K562 (cell line): ENCODE results near the gene CD300LD. TPM values are rescaled to one million over a fixed set of nuclear protein-coding genes. Genes with fewer than 3 reads are reported as not detected.
A peak's percentile ranks its signal among the peaks of the same experiment; 100 is the strongest.

Experiments used
- ATAC-seq: fragments of 200-7000 bp; cut with Tn5 transposase; 3 replicates; pipeline ENCODE4 v1.9.1; 2020; ENCODE audit warnings: moderate library complexity
- BruUV-seq: library from RNA; stranded (reverse); fragments of 400-500 nt; replicated peaks from 2 replicates; lab custom pipeline; 2021; lab: Mats Ljungman, UMichigan
- CTCF ChIA-PET: fragments of 300-600 bp; formaldehyde crosslinking; extraction: SDS; loops from one replicate; lab custom pipeline; 2021; ENCODE audit warnings: low intra/inter-chr PET ratio; lab: Yijun Ruan, JAX
- POLR2A ChIA-PET: fragments of 300-600, 350-650 bp; sonication (Branson Sonifier 250); formaldehyde crosslinking; extraction: SDS; loops from one replicate; lab custom pipeline; 2021; ENCODE audit warnings: antibody characterized with exemption, inconsistent platforms; lab: Yijun Ruan, JAX
- DNase-seq, 4 experiments: peaks; one replicate each; pipeline versions ENCODE4 v3.0.0 to v3.0.0-alpha.2; 2011 to 2018; ENCODE audit warnings: low spot score in 3 of 4, mixed read lengths in 3 of 4; ENCODE audit errors: extremely low read depth in 1 of 4
- FAIRE-seq: peaks from 2 replicates; lab custom pipeline; 2011; peaks lifted over from hg19 to GRCh38; lab: Jason Lieb, UNC
- H2AFZ ChIP-seq: 2 replicates; pipeline ENCODE4 v1.6.0; 2011; ENCODE audit warnings: low read depth, low read length, control low read depth, inconsistent platforms
- H3K27ac ChIP-seq: fragments of 200-600 bp; 3 replicates; pipeline ENCODE4 v1.8.0; 2011; ENCODE audit warnings: low read depth, mild to moderate bottlenecking, control low read depth, inconsistent platforms, low read length, moderate library complexity, mixed read lengths; ENCODE audit errors: extremely low read depth
- H3K27me3 ChIP-seq, 2 experiments: fragments of 300-600 bp in 1 of 2; 2 replicates in 1 of 2; 3 replicates in 1 of 2; pipeline versions ENCODE4 v1.6.0 to v1.8.0; 2011; ENCODE audit warnings: inconsistent platforms in 2 of 2, low read length in 2 of 2, mild to moderate bottlenecking in 1 of 2, mixed read lengths in 1 of 2, moderate library complexity in 1 of 2; ENCODE audit not compliant: control insufficient read depth in 2 of 2, insufficient read depth in 2 of 2
- H3K36me3 ChIP-seq: fragments of 300-600 bp; 3 replicates; pipeline ENCODE4 v1.8.0; 2011; ENCODE audit warnings: mild to moderate bottlenecking, low read length, inconsistent platforms; ENCODE audit not compliant: control insufficient read depth, insufficient read depth
- H3K4me1 ChIP-seq, 2 experiments: fragments of 200-600 bp in 1 of 2; replicated peaks in 1 of 2; 2 replicates in 1 of 2; 3 replicates in 1 of 2; pipeline versions ENCODE4 v1.5.1 to v1.8.0; 2011; ENCODE audit warnings: inconsistent platforms in 2 of 2, low read length in 2 of 2, mild to moderate bottlenecking in 1 of 2, mixed read lengths in 1 of 2, moderate library complexity in 1 of 2; ENCODE audit not compliant: control insufficient read depth in 2 of 2, insufficient read depth in 2 of 2
- H3K4me2 ChIP-seq: 2 replicates; pipeline ENCODE4 v1.6.1; 2011; ENCODE audit warnings: low read length, control low read depth, inconsistent platforms, mixed read lengths; ENCODE audit not compliant: insufficient read depth
- H3K4me3 ChIP-seq: fragments of 200-600 bp; sonication (generic), shearing (Covaris generic); 2 replicates; pipeline ENCODE4 v1.5.1; 2016; ENCODE audit warnings: control low read depth, inconsistent platforms
- H3K79me2 ChIP-seq: fragments of 200-600 bp; 3 replicates; pipeline ENCODE4 v1.8.0; 2011; ENCODE audit warnings: low read length, inconsistent platforms; ENCODE audit not compliant: control insufficient read depth, insufficient read depth
- H3K9ac ChIP-seq, 2 experiments: 2 replicates each; pipeline versions ENCODE4 v1.6.0 to v1.6.1; 2011; ENCODE audit warnings: low read depth in 2 of 2, low read length in 2 of 2, control low read depth in 1 of 2, inconsistent platforms in 1 of 2, mild to moderate bottlenecking in 1 of 2, mixed read lengths in 1 of 2; ENCODE audit not compliant: insufficient read depth in 1 of 2
- H3K9me1 ChIP-seq: one replicate; pipeline ENCODE4 v1.6.0; 2011; ENCODE audit warnings: inconsistent platforms, mild to moderate bottlenecking, low read length, moderate library complexity; ENCODE audit not compliant: control insufficient read depth, insufficient read depth
- H3K9me3 ChIP-seq: replicated peaks from 2 replicates; pipeline ENCODE4 v1.5.1; 2011; ENCODE audit warnings: low read depth, low read length, inconsistent platforms; ENCODE audit not compliant: control insufficient read depth, insufficient read depth
- H4K20me1 ChIP-seq: replicated peaks from 2 replicates; pipeline ENCODE4 v1.6.1; 2011; ENCODE audit warnings: low read length, inconsistent platforms, mixed read lengths; ENCODE audit not compliant: control insufficient read depth, insufficient read depth
- GABPA ChIP-seq: fragments of 200-800 bp; sonication (Bioruptor generic); conservative IDR thresholded peaks from 2 replicates; pipeline ENCODE4 v1.6.1; 2016; ENCODE audit warnings: low read depth, missing genetic modification characterization, missing compliant biosample characterization
- IRF9 ChIP-seq: fragments of 450-650 bp; IDR thresholded peaks from 2 replicates; pipeline ENCODE4 v1.6.1; 2016; ENCODE audit warnings: missing biosample characterization, missing genetic modification characterization
- MNT ChIP-seq, 2 experiments: fragments of 450-650 bp; conservative IDR thresholded peaks; 2 replicates each; pipeline ENCODE4 v1.6.1; 2017; ENCODE audit warnings: mild to moderate bottlenecking in 2 of 2, moderate library complexity in 2 of 2
- NR2C1 ChIP-seq, 2 experiments: fragments of 450-650 bp; IDR thresholded peaks; 2 replicates each; pipeline ENCODE4 v1.6.1; 2017; ENCODE audit warnings: mild to moderate bottlenecking in 2 of 2, antibody characterized with exemption in 1 of 2, inconsistent platforms in 1 of 2, missing compliant biosample characterization in 1 of 2, missing genetic modification characterization in 1 of 2
- NR2C2 ChIP-seq, 2 experiments: fragments of 200-800 bp in 1 of 2; sonication (Bioruptor generic) in 1 of 2; sonication (generic) in 1 of 2; formaldehyde crosslinking in 1 of 2; IDR thresholded peaks; 2 replicates each; pipeline versions ENCODE4 v1.6.1 to v1.8.0; 2016 to 2022; ENCODE audit warnings: mild to moderate bottlenecking in 1 of 2, missing compliant biosample characterization in 1 of 2, missing genetic modification characterization in 1 of 2, missing genetic modification reagents in 1 of 2
- ZBTB40 ChIP-seq, 2 experiments: fragments of 450-650 bp in 1 of 2; sonication (generic) in 1 of 2; formaldehyde crosslinking in 1 of 2; IDR thresholded peaks; 2 replicates each; pipeline versions ENCODE4 v1.7.1 to v1.9.0; 2016 to 2022; ENCODE audit warnings: inconsistent platforms in 1 of 2, mild to moderate bottlenecking in 1 of 2, missing genetic modification reagents in 1 of 2
- WGBS: fragments of 100-300 bp; shearing (Covaris generic); methylation state at CpG from one replicate; pipeline ENCODE4 v1.1.6; 2016; ENCODE audit warnings: low coverage, mixed read lengths; ENCODE audit not compliant: insufficient coverage; ENCODE audit errors: missing lambda C conversion rate; 5-methylcytosine and 5-hydroxymethylcytosine counted together
- in situ Hi-C: fragments of 300-500 bp; cut with MboI; formaldehyde crosslinking; loops from 4 replicates; pipeline ENCODE4 v1.15.0; 2018; ENCODE audit warnings: inconsistent platforms, mixed read lengths
- intact Hi-C: fragments of 100-400 bp; cut with micrococcal nuclease; formaldehyde crosslinking; loops from 2 replicates; pipeline ENCODE4 v1.14.2; 2022
- polyA plus RNA-seq, 8 experiments: library from polyadenylated mRNA; depleted of rRNA in 4 of 8; stranded (reverse) in 5 of 8; unstranded in 3 of 8; fragments of >200 nt; fragmentation: Nextera tagmentation in 2 of 8; fragmentation: Illumina TruSeq in 1 of 8; extraction: Ambion mirVana in 2 of 8; extraction: Trizol in 1 of 8; gene quantifications; 2 replicates each; pipeline versions ENCODE4 v1.2.1 to v1.2.3, GENCODE V29; 2011 to 2014; ENCODE audit warnings: inconsistent platforms in 1 of 8, missing spikeins in 1 of 8
- total RNA-seq, 7 experiments: library from RNA; depleted of rRNA in 6 of 7; stranded (reverse); fragments of >200 nt in 6 of 7; fragmentation: Illumina TruSeq in 2 of 7; extraction: Trizol in 2 of 7; gene quantifications; 2 replicates each; pipeline versions ENCODE4 v1.2.1 to v1.2.3, GENCODE V29; 2011 to 2021; ENCODE audit warnings: low replicate concordance in 1 of 7

CD300LD gene
- total and polyA plus RNA-seq, 9 of the 15 experiments (the other 6 are each of a cell fraction or from before 2014, with no cell fraction given): not detected

GRCh38 chr17:74582633-74583032 lies 9.4 kb downstream of the CD300LD start (continued):
- TF ChIP-seq IRF9: no peak

GRCh38 chr17:74579900-74580299 lies 12.2 kb downstream of the CD300LD start:
- H4K20me1 ChIP-seq: 0 out of 2 replicates have a peak, but pooled peaks cover 3% of the 10 kb centered on the region
- peaks cover 2% of the 10 kb centered on the region for H3K9me1 ChIP-seq
- CTCF ChIA-PET: no interaction called here
- intact Hi-C loops: no loop called here
- H3K79me2 ChIP-seq: no peaks in the 10 kb centered on the region
- no peak overlapping the region for H3K4me3 ChIP-seq
- no peak overlapping the region for H3K4me2 ChIP-seq
- peaks cover 11 to 44% of the 10 kb centered on the region in 2 experiments; a peak in 4 of 5 replicates for H3K27me3 ChIP-seq
- FAIRE-seq: no peak
- in situ Hi-C loops: no loop called here
- ATAC-seq: no peak
- H3K4me1 ChIP-seq: no peaks in the 10 kb centered on the region
- H3K36me3 ChIP-seq: no peaks in the 10 kb centered on the region
- no TSS peak for BruUV-seq
- POLR2A ChIA-PET: interaction anchor here (0.6 to 1.0 kb wide), 3 partner anchors 10 to 23 kb away, joined by 3 to 4 read pairs (median 3); no protein-coding TSS in a partner anchor
- H3K9ac ChIP-seq: no peak overlapping the region
- 6% methylated on average over 7 of the region's 7 CpGs for WGBS
- H3K27ac ChIP-seq: no peak overlapping the region
- no peaks in the 10 kb centered on the region; the same call in 1 of the 2 replicates for H3K9me3 ChIP-seq
- no peak for DNase-seq
- H2AFZ ChIP-seq: no peak overlapping the region
- TF ChIP-seq GABPA (peak; percentile 58), ZBTB40 (IDR thresholded peaks at IDR 0.05) (peak; percentile 63; the same call in 1 of the 2 replicates), ZBTB40 (CRISPR knock-in tag; IDR thresholded peaks at IDR 0.05) (no peak), NR2C2 (CRISPR knock-in tag; IDR thresholded peaks at IDR 0.05) (no peak), NR2C2 (tag; IDR thresholded peaks at IDR 0.05) (peak; percentile 40; the same call in 1 of the 2 replicates), NR2C1 (IDR thresholded peaks at IDR 0.05) (no peak), NR2C1 (tag; IDR thresholded peaks at IDR 0.05) (peak; percentile 44; the same call in 1 of the 2 replicates), MNT (conservative IDR thresholded peaks at IDR 0.05) (no peak)
